OCI-LY3 (cell line): ENCODE measurements around the gene CSF2RB.

Experiments used
- H2AFZ ChIP-seq: fragments of 200-600, 300-600 bp; shearing (Covaris generic); 2 replicates; pipeline ENCODE4 v1.6.0; 2014; ENCODE audit warnings: antibody characterized with exemption, low read depth, low read length
- H3K27ac ChIP-seq: fragments of 200-600, 300-600 bp; sonication (generic); 2 replicates; pipeline ENCODE4 v1.5.1; 2014; ENCODE audit warnings: mild to moderate bottlenecking, low read length, moderate library complexity, mixed read lengths
- H3K27me3 ChIP-seq: fragments of 200-600, 300-600 bp; sonication (generic); 2 replicates; pipeline ENCODE4 v1.6.1; 2014; ENCODE audit warnings: low read depth, low read length, mixed read lengths
- H3K36me3 ChIP-seq: fragments of 200-600, 300-600 bp; sonication (generic); replicated peaks from 2 replicates; pipeline ENCODE3; 2014; ENCODE audit warnings: low read depth, low read length, mixed read lengths
- H3K4me1 ChIP-seq: fragments of 300-600, 200-600 bp; sonication (generic); 2 replicates; pipeline ENCODE4 v1.6.1; 2014; ENCODE audit warnings: low read length, mixed read lengths
- H3K4me2 ChIP-seq: fragments of 200-600, 300-600 bp; sonication (generic); 2 replicates; pipeline ENCODE4 v1.6.1; 2014; ENCODE audit warnings: low read length, mixed read lengths
- H3K4me3 ChIP-seq: fragments of 300-600, 200-600 bp; sonication (generic); 2 replicates; pipeline ENCODE4 v1.5.1; 2014; ENCODE audit warnings: antibody characterized with exemption, mild to moderate bottlenecking, low read length, moderate library complexity
- H3K79me2 ChIP-seq: fragments of 300-600, 200-600 bp; shearing (Covaris generic); 2 replicates; pipeline ENCODE4 v1.6.1; 2014; ENCODE audit warnings: mild to moderate bottlenecking, low read length, mixed read lengths
- H3K9ac ChIP-seq: fragments of 300-600, 200-600 bp; shearing (Covaris generic); 2 replicates; pipeline ENCODE4 v1.6.0; 2014; ENCODE audit warnings: mild to moderate bottlenecking, low read length, moderate library complexity
- H3K9me3 ChIP-seq: fragments of 200-600, 300-600 bp; shearing (Covaris generic); 2 replicates; pipeline ENCODE4 v1.6.1; 2014; ENCODE audit warnings: low read length, mixed read lengths; ENCODE audit not compliant: insufficient read depth
- H4K20me1 ChIP-seq: fragments of 200-600, 300-600 bp; sonication (generic); 2 replicates; pipeline ENCODE4 v1.6.1; 2016; ENCODE audit warnings: low read length, mixed read lengths; ENCODE audit not compliant: insufficient read depth
- CTCF ChIP-seq: fragments of 200-600, 300-600 bp; sonication (generic); IDR thresholded peaks from 2 replicates; pipeline ENCODE4 v1.5.1; 2014; ENCODE audit warnings: antibody characterized with exemption, low read length, low read depth
- EZH2phosphoT487 ChIP-seq: fragments of 200-600 bp; shearing (Covaris generic); IDR thresholded peaks from 2 replicates; pipeline ENCODE4 v1.6.1; 2018; ENCODE audit warnings: antibody characterized with exemption, mixed run types, low read depth

Gene CSF2RB

DNA sequence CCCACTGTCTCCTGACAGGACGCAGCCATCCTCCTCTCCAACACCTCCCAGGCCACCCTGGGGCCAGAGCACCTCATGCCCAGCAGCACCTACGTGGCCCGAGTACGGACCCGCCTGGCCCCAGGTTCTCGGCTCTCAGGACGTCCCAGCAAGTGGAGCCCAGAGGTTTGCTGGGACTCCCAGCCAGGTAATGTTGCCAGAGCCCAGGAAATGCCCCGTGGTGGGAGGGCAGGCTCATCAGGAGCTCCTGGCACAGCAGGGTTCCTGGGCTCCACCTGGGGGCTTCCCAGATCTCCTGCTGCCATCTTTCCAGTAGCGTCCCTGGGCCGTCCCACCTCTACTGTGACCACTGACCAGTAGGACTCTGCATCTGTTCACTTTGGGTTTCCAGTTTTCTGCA lies 16.2 kb downstream of the CSF2RB start:
- Histone ChIP-seq H3K4me1 (no peaks in the 10 kb centered on the region), H3K79me2 (peaks cover 39% of the 10 kb centered on the region), H3K9me3 (no peaks in the 10 kb centered on the region), H2AFZ (no peak overlapping the region), H3K36me3 (peaks cover 98% of the 10 kb centered on the region), H3K9ac (no peak overlapping the region), H3K4me3 (no peak overlapping the region), H4K20me1 (peaks cover 22% of the 10 kb centered on the region; the same call in 1 of the 2 replicates), H3K27me3 (no peaks in the 10 kb centered on the region), H3K4me2 (no peak overlapping the region), H3K27ac (no peak overlapping the region)
- no peak for TF ChIP-seq EZH2phosphoT487
- TF ChIP-seq CTCF = no peak

DNA sequence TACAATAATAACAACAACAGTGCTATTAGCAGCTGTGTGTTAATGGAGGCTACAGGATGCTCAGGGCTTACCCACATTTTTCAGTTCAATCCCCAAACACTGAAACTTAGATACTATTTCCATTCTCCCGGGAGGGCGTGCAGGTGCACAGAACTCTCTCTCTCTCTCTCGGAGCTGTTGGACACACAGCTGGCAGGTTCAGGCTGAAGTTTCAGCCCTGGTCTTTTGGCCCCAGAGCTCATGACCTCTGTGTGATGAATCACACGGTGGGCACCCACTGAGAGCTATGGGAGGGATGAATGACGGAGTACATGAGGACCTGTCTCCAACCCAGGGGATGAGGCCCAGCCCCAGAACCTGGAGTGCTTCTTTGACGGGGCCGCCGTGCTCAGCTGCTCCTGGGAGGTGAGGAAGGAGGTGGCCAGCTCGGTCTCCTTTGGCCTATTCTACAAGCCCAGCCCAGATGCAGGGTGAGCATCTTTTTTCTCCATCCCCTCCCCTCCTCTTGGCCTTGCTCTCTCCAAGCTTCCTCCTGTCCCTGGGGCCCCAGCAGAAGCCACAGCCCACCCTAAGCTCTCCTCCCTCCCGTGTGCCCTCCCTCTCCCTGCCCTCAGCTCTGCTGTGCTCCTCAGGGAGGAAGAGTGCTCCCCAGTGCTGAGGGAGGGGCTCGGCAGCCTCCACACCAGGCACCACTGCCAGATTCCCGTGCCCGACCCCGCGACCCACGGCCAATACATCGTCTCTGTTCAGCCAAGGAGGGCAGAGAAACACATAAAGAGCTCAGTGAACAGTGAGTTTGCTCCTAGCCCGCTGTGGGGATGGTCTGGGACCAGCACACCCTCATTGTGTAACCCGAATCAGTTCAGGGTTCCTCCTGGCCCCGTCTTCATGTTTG lies 16.9 kb downstream of the CSF2RB start:
- no peak overlapping the region for H3K4me3 ChIP-seq
- no peaks in the 10 kb centered on the region for H3K27me3 ChIP-seq
- H3K4me2 ChIP-seq = no peak overlapping the region
- no peak overlapping the region for H3K27ac ChIP-seq
- H3K79me2 ChIP-seq = peaks cover 34% of the 10 kb centered on the region
- no peak overlapping the region for H3K9ac ChIP-seq
- H3K4me1 ChIP-seq = no peaks in the 10 kb centered on the region
- TF ChIP-seq CTCF (no peak), EZH2phosphoT487 (no peak)
- H3K36me3 ChIP-seq = peaks cover 98% of the 10 kb centered on the region
- H3K9me3 ChIP-seq = no peaks in the 10 kb centered on the region
- H4K20me1 ChIP-seq = peaks cover 22% of the 10 kb centered on the region; the same call in 1 of the 2 replicates
- H2AFZ ChIP-seq = no peak overlapping the region

DNA sequence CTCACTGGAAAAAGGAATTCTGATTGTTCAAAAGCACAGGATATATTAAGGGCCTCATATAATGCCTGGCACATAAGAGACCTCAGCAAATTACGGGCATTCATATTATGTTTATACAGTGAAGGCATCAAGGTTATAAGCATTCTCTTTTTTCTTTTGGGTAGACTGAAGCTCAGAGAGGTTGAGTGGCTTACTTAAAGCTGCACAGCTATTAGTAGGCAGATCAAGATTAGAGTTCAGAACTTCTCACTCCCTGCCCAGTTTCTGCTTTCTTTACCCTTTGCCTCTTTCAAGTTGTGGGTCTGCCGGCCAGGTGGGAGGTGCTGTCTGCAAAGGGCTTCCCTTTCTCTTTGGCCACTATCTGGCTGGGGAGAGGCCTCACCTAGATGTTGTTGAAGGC lies 18.0 kb downstream of the CSF2RB start:
- Histone ChIP-seq H3K27me3 (no peaks in the 10 kb centered on the region), H3K4me3 (no peak overlapping the region), H3K36me3 (peaks cover 96% of the 10 kb centered on the region), H3K9me3 (no peaks in the 10 kb centered on the region), H3K79me2 (peaks cover 23% of the 10 kb centered on the region), H3K4me1 (peaks cover 2% of the 10 kb centered on the region; the same call in 1 of the 2 replicates), H3K27ac (no peak overlapping the region), H3K9ac (no peak overlapping the region), H3K4me2 (no peak overlapping the region), H2AFZ (no peak overlapping the region), H4K20me1 (peaks cover 20% of the 10 kb centered on the region; the same call in 1 of the 2 replicates)
- TF ChIP-seq CTCF (no peak), EZH2phosphoT487 (no peak)

- peaks cover 83% of the 10 kb centered on the region for H3K36me3 ChIP-seq
- H3K4me1 ChIP-seq = peaks cover 2% of the 10 kb centered on the region; the same call in 1 of the 2 replicates
- TF ChIP-seq EZH2phosphoT487 = no peak
- TF ChIP-seq CTCF = no peak; the same call in 1 of the 2 replicates
- no peak overlapping the region for H2AFZ ChIP-seq
- no peaks in the 10 kb centered on the region for H3K9me3 ChIP-seq
- no peak overlapping the region for H3K4me2 ChIP-seq
- no peak overlapping the region for H3K4me3 ChIP-seq
- no peak overlapping the region for H3K27ac ChIP-seq
- no peaks in the 10 kb centered on the region for H3K27me3 ChIP-seq
- H3K9ac ChIP-seq = no peak overlapping the region
- H3K79me2 ChIP-seq = peaks cover 10% of the 10 kb centered on the region; the same call in 1 of the 2 replicates
- H4K20me1 ChIP-seq = peaks cover 10% of the 10 kb centered on the region; the same call in 1 of the 2 replicates
Measured at GRCh38 chr22:36933629-36934417, 20.4 kb downstream of the CSF2RB start.
